Activated CD8-positive, alpha-beta memory T cell treated with anti-CD3 and anti-CD28 coated beads for 4 hours (primary cell): Measurements from ENCODE around the gene PIM3.

Experiments used
- DNase-seq, 2 donors: peaks; one replicate each; pipeline ENCODE4 v3.0.0-alpha.2; 2020; ENCODE audit warnings: low read depth in 2 of 2

Gene PIM3

GRCh38 chr22:49928185-49928495 lies 32.4 kb upstream of the PIM3 start:
- DNase-seq = no peak

GRCh38 chr22:49928555-49929210 lies 31.9 kb upstream of the PIM3 start:
- no peak for DNase-seq

GRCh38 chr22:49929211-49929979 lies 31.2 kb upstream of the PIM3 start:
- DNase-seq = peak; percentile 45 to 56

GRCh38 chr22:49929994-49930575 lies 30.5 kb upstream of the PIM3 start:
- DNase-seq = no peak

- DNase-seq = peak in 1 of 2 donors; percentile 21
Measured at GRCh38 chr22:49930596-49931412, 29.8 kb upstream of the PIM3 start.

- DNase-seq = no peak
Measured at GRCh38 chr22:49933236-49934159, 27.1 kb upstream of the PIM3 start.

- DNase-seq = no peak
Measured at GRCh38 chr22:49934160-49934890, 26.2 kb upstream of the PIM3 start.

- DNase-seq = peak; percentile 83 to 84
Measured at GRCh38 chr22:49934891-49935557, 25.5 kb upstream of the PIM3 start.

- DNase-seq = peak in 1 of 2 donors; percentile 44
Measured at GRCh38 chr22:49935561-49935960, 25.0 kb upstream of the PIM3 start.

GRCh38 chr22:49936018-49936972 lies 24.3 kb upstream of the PIM3 start:
- peak; percentile 95 to 97 for DNase-seq

- no peak for DNase-seq
Measured at GRCh38 chr22:49936973-49937757, 23.4 kb upstream of the PIM3 start.

- no peak for DNase-seq
Measured at GRCh38 chr22:49937758-49938564, 22.6 kb upstream of the PIM3 start.

- DNase-seq = no peak
Measured at GRCh38 chr22:49938565-49939136, 21.9 kb upstream of the PIM3 start.

GRCh38 chr22:49941507-49942316 lies 18.9 kb upstream of the PIM3 start:
- DNase-seq = no peak

- DNase-seq = no peak
Measured at GRCh38 chr22:49942565-49943404, 17.8 kb upstream of the PIM3 start.
